SK-N-SH treated with all-trans-retinoic acid at 6 μM for 48 hours (cell line): ENCODE data around the gene NRXN3.

Experiments
- ZFP3 ChIP-seq: fragments of 250-450 bp; sonication (Bioruptor Pico); IDR thresholded peaks from 2 replicates; pipeline ENCODE4 v1.5.0; 2020; ENCODE audit warnings: mild to moderate bottlenecking, moderate library complexity
- ZNF565 ChIP-seq: fragments of 450-650 bp; formaldehyde crosslinking; conservative IDR thresholded peaks from 2 replicates; pipeline ENCODE4 v1.5.0; 2020; ENCODE audit warnings: low read depth, mild to moderate bottlenecking, moderate library complexity

DNA sequence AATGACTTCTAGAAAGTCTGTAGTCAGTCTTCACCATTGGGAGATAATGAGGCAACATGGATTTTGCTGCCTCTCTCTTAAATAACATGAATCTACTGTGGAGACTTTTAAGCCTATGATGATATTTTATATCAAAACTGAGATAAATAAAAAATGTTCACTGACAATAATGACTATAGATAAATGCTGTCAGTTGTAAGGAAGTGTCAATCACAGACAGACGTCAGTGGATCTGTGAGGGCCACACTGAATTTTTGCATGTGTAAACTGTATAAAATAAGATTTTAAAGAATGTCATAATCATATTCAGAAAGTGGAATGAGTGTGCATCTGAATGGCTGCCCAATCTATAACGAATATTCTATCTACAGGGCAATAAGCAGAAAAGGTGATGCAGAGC lies 364.0 kb downstream of the NRXN3 start:
- TF ChIP-seq ZNF565 (CRISPR knock-in tag) (no peak), ZFP3 (CRISPR knock-in tag) (no peak)
